ENCODE measurements around the gene GVQW3. TPM values are rescaled to one million over a fixed set of nuclear protein-coding genes. Genes with fewer than 3 reads are reported as not detected.

Gene GVQW3
- polyA plus RNA-seq, 3 donors: 0.15 to 1.1 TPM; not detected in 1

- intact Hi-C loops (cut with micrococcal nuclease): loop anchor here in 1 of 2 donors (5.0 kb wide), 1 partner anchor 46 kb away; the partner anchor contains the start of genes GVQW3 and THAP12
- Histone ChIP-seq H3K9me3 (replicated peaks in 1 of 2; ENCODE audit: control insufficient read depth in 1 of 2, insufficient read depth in 1 of 2, low read length in 2 of 2) (peaks cover 14 to 16% of the 10 kb centered on the region in 2 donors), H3K9ac (ENCODE audit: insufficient read depth, low read length, poor library complexity, severe bottlenecking) (no peak overlapping the region), H3K4me2 (replicated peaks; ENCODE audit: extremely low read depth, low read length, poor library complexity, severe bottlenecking) (peak overlapping the region; percentile 23), H3K4me1 (ENCODE audit: control insufficient read depth in 1 of 2, insufficient read depth in 2 of 2, low read length in 2 of 2) (peaks cover 51 to 52% of the 10 kb centered on the region in 2 donors), H4K20me1 (ENCODE audit: insufficient read depth, low read length) (no peaks in the 10 kb centered on the region), H3K27ac (ENCODE audit: low read depth in 1 of 2, low read length in 2 of 2) (peak overlapping the region; percentile 74 to 82), H3K4me3 (replicated peaks in 1 of 3; ENCODE audit: low read depth in 2 of 3, low read length in 3 of 3) (peak overlapping the region in 1 of 3 experiments; percentile 46), H3K27me3 (ENCODE audit: control insufficient read depth in 2 of 2, insufficient read depth in 2 of 2, low read length in 2 of 2) (no peaks in the 10 kb centered on the region), H3K79me2 (ENCODE audit: insufficient read depth, low read length) (no peaks in the 10 kb centered on the region), H2AFZ (ENCODE audit: insufficient read depth, low read depth, low read length, poor library complexity, severe bottlenecking) (no peak overlapping the region), H3K36me3 (replicated peaks in 1 of 2; ENCODE audit: control insufficient read depth in 1 of 2, insufficient read depth in 2 of 2, low read length in 2 of 2) (no peaks in the 10 kb centered on the region)
- H3K27ac Mint-ChIP-seq: peak overlapping the region; percentile 89 to 96 (median 93)
- no peaks in the 10 kb centered on the region for H3K27me3 Mint-ChIP-seq (ENCODE audit: low read depth in 3 of 3)
- peaks cover 10 to 24% (median 20%) of the 10 kb centered on the region in 7 donors for H3K9me3 Mint-ChIP-seq
- H3K4me3 Mint-ChIP-seq: no peak overlapping the region
- TF ChIP-seq CTCF (IDR thresholded peaks at IDR 0.05): no peak
- DNase-seq: peak; percentile 93 to 98 (median 93)
- H3K36me3 Mint-ChIP-seq: peaks cover 4 to 10% of the 10 kb centered on the region in 2 donors
- peaks cover 48% of the 10 kb centered on the region for H3K4me1 Mint-ChIP-seq
Observed at GRCh38 chr11:76335842-76336241, 45.3 kb upstream of the GVQW3 start.

DNA sequence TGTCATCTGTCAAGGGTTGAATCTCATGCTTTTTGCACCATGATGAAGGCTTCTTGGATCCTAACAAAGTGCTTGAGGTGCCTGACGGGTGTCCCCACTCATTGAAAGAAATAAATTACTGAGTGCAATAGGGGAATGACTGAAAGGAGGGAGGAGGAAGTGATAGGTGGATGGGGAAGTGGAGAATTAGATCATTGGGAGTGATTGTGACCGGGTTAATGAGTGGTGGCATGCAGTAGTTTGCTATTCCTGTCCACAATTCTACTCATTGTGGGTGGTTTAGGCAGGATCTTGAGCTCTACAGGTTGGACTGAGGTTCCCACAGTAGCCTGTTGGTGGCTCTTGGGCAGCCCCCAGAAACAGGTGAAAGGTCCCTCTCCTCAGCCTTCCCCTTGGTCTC lies 44.5 kb upstream of the GVQW3 start:
- H3K79me2 ChIP-seq (ENCODE audit: insufficient read depth, low read length): no peaks in the 10 kb centered on the region
- peaks cover 14 to 16% of the 10 kb centered on the region in 2 donors for H3K9me3 ChIP-seq (replicated peaks in 1 of 2; ENCODE audit: control insufficient read depth in 1 of 2, insufficient read depth in 1 of 2, low read length in 2 of 2)
- Mint-ChIP-seq H3K27me3 (ENCODE audit: low read depth in 3 of 3) (no peaks in the 10 kb centered on the region), H3K4me3 (peak overlapping the region in 1 of 2 donors; percentile 54), H3K27ac (peak overlapping the region; percentile 74 to 96 (median 92)), H3K4me1 (peaks cover 48% of the 10 kb centered on the region), H3K36me3 (peaks cover 8 to 10% of the 10 kb centered on the region in 2 donors), H3K9me3 (peaks cover 10 to 24% (median 20%) of the 10 kb centered on the region in 7 donors)
- no peak overlapping the region for H3K9ac ChIP-seq (ENCODE audit: insufficient read depth, low read length, poor library complexity, severe bottlenecking)
- no peaks in the 10 kb centered on the region for H3K36me3 ChIP-seq (replicated peaks in 1 of 2; ENCODE audit: control insufficient read depth in 1 of 2, insufficient read depth in 2 of 2, low read length in 2 of 2)
- no peaks in the 10 kb centered on the region for H3K27me3 ChIP-seq (ENCODE audit: control insufficient read depth in 2 of 2, insufficient read depth in 2 of 2, low read length in 2 of 2)
- TF ChIP-seq CTCF (IDR thresholded peaks at IDR 0.05): no peak
- H3K27ac ChIP-seq (ENCODE audit: low read depth in 1 of 2, low read length in 2 of 2): peak overlapping the region; percentile 74 to 82
- WGBS (ENCODE audit: insufficient coverage): 50% methylated on average over 1 of the region's 2 CpGs
- H3K4me2 ChIP-seq (replicated peaks; ENCODE audit: extremely low read depth, low read length, poor library complexity, severe bottlenecking): peak overlapping the region; percentile 23
- H3K4me1 ChIP-seq (ENCODE audit: control insufficient read depth in 1 of 2, insufficient read depth in 2 of 2, low read length in 2 of 2): peaks cover 51 to 52% of the 10 kb centered on the region in 2 donors
- peak overlapping the region in 1 of 3 experiments; percentile 46 for H3K4me3 ChIP-seq (replicated peaks in 1 of 3; ENCODE audit: low read depth in 2 of 3, low read length in 3 of 3)
- H2AFZ ChIP-seq (ENCODE audit: insufficient read depth, low read depth, low read length, poor library complexity, severe bottlenecking): no peak overlapping the region
- intact Hi-C loops (cut with micrococcal nuclease): loop anchor here in 1 of 2 donors (5.0 kb wide), 1 partner anchor 46 kb away; the partner anchor contains the start of genes GVQW3 and THAP12
- H4K20me1 ChIP-seq (ENCODE audit: insufficient read depth, low read length): no peaks in the 10 kb centered on the region
- peak in 2 of 3 donors; percentile 27 to 46 for DNase-seq
